ENCODE data around the gene SLC39A12. TPM values are rescaled to one million over a fixed set of nuclear protein-coding genes. Genes with fewer than 3 reads are reported as not detected.

SLC39A12 gene
- total RNA-seq, 1 donor from 2014 or later, result not detected

DNA sequence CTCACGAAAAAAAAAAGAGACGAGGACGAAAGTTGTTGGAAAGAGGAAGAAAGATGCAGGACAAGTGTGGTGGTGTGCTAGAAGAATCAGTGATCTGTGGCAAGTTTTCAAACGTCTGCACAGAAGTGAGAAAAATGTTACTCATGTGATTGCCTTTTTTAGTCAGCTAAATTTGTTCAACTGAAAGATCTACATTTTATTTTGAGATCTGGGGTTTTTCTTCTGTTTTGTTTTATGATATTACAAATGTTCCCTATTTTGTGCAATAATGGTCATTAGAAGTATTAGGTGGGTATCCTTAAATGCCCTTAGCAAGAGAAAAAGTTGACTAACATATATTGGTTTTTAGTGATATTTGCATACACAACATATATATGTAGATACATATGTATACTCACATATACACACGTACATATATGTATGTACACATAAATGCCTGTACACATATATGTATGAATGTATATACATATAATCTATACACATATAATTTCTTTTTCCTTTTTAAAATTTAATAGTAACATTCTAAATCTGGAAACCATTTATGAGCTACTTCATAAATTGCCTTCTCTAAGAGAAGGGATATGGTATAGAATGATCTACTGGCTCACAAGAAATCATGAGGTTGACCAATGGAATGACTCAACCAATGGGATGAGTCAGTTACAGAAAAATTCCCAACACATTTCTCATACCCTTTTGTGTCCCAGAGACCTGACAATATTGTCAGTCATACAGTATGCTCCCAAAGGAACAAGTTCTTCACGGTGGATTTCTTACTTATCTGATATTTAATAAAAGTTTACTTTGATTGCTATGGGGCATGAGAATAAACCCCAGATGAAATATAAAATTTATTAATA, 38.4 kb downstream of the SLC39A12 start:
- Mint-ChIP-seq H3K4me1 (ENCODE audit: low read depth, unreplicated experiment) (peaks cover 15% of the 10 kb centered on the region), H3K27me3 (ENCODE audit: low read depth, unreplicated experiment) (no peaks in the 10 kb centered on the region), H3K36me3 (ENCODE audit: low read depth, unreplicated experiment) (no peaks in the 10 kb centered on the region), H3K27ac (ENCODE audit: unreplicated experiment) (peak overlapping the region; percentile 88), H3K9me3 (ENCODE audit: unreplicated experiment) (peaks cover 3% of the 10 kb centered on the region), H3K4me3 (ENCODE audit: unreplicated experiment) (no peak overlapping the region)
- Histone ChIP-seq H3K4me3 (ENCODE audit: insufficient read depth, low read depth, low read length) (no peak overlapping the region), H3K9me3 (ENCODE audit: insufficient read depth, low read depth, low read length) (no peaks in the 10 kb centered on the region), H3K36me3 (ENCODE audit: insufficient read depth, low read length) (no peaks in the 10 kb centered on the region), H2AFZ (ENCODE audit: low read depth, low read length) (no peak overlapping the region), H3K9ac (ENCODE audit: low read length) (no peak overlapping the region), H3K4me2 (ENCODE audit: low read length) (peak overlapping the region; percentile 7), H3K27me3 (ENCODE audit: insufficient read depth, low read length) (no peaks in the 10 kb centered on the region), H4K20me1 (ENCODE audit: insufficient read depth, low read length) (no peaks in the 10 kb centered on the region), H3K4me1 (ENCODE audit: insufficient read depth, low read length) (peaks cover 8% of the 10 kb centered on the region), H3K79me2 (ENCODE audit: insufficient read depth, low read length) (no peaks in the 10 kb centered on the region), H3K27ac (ENCODE audit: low read depth, low read length) (peak overlapping the region; percentile 39)
- DNase-seq (ENCODE audit: low read depth), result peak; percentile 82
- FAIRE-seq, result peak; percentile 76
- no peak for TF ChIP-seq EZH2 (IDR thresholded peaks at IDR 0.05; ENCODE audit: insufficient read depth, low read length)
- TF ChIP-seq, protein P1, sequence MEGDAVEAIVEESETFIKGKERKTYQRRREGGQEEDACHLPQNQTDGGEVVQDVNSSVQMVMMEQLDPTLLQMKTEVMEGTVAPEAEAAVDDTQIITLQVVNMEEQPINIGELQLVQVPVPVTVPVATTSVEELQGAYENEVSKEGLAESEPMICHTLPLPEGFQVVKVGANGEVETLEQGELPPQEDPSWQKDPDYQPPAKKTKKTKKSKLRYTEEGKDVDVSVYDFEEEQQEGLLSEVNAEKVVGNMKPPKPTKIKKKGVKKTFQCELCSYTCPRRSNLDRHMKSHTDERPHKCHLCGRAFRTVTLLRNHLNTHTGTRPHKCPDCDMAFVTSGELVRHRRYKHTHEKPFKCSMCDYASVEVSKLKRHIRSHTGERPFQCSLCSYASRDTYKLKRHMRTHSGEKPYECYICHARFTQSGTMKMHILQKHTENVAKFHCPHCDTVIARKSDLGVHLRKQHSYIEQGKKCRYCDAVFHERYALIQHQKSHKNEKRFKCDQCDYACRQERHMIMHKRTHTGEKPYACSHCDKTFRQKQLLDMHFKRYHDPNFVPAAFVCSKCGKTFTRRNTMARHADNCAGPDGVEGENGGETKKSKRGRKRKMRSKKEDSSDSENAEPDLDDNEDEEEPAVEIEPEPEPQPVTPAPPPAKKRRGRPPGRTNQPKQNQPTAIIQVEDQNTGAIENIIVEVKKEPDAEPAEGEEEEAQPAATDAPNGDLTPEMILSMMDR (IDR thresholded peaks at IDR 0.05; ENCODE audit: insufficient read depth, low read depth, low read length), result no peak

DNA sequence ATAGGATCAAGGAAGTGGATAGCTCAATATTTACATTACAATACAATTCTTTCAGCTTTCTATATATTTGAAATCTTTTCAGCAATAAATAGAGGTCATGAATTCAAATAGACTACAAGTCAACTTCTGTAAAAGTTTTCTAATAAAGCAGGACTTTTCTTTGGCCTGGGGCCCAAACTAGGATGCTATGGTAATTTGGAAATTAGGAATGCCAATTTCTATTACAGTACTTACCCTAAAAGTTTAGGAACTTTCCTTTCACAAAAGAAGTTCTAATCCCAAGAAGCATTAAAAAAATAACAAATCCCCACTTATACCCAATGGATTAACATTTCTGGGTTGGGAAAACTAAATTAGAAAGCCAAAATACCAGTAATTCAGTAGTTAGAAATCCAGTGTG, 40.5 kb downstream of the SLC39A12 start:
- Histone ChIP-seq H3K9me3 (ENCODE audit: insufficient read depth, low read depth, low read length) (no peaks in the 10 kb centered on the region), H3K27me3 (ENCODE audit: insufficient read depth, low read length) (no peaks in the 10 kb centered on the region), H3K4me1 (ENCODE audit: insufficient read depth, low read length) (peaks cover 8% of the 10 kb centered on the region), H3K79me2 (ENCODE audit: insufficient read depth, low read length) (no peaks in the 10 kb centered on the region), H2AFZ (ENCODE audit: low read depth, low read length) (no peak overlapping the region), H4K20me1 (ENCODE audit: insufficient read depth, low read length) (no peaks in the 10 kb centered on the region), H3K4me3 (ENCODE audit: insufficient read depth, low read depth, low read length) (no peak overlapping the region), H3K36me3 (ENCODE audit: insufficient read depth, low read length) (no peaks in the 10 kb centered on the region), H3K9ac (ENCODE audit: low read length) (no peak overlapping the region), H3K4me2 (ENCODE audit: low read length) (no peak overlapping the region), H3K27ac (ENCODE audit: low read depth, low read length) (no peak overlapping the region)
- no peak for TF ChIP-seq EZH2 (IDR thresholded peaks at IDR 0.05; ENCODE audit: insufficient read depth, low read length)
- TF ChIP-seq, protein P1 (IDR thresholded peaks at IDR 0.05; ENCODE audit: insufficient read depth, low read depth, low read length), result no peak
- no peak for FAIRE-seq
- no peak overlapping the region for H3K27ac Mint-ChIP-seq (ENCODE audit: unreplicated experiment)
- no peak for DNase-seq (ENCODE audit: low read depth)
- no peak overlapping the region for H3K4me3 Mint-ChIP-seq (ENCODE audit: unreplicated experiment)
- peaks cover 3% of the 10 kb centered on the region for H3K9me3 Mint-ChIP-seq (ENCODE audit: unreplicated experiment)
- no peaks in the 10 kb centered on the region for H3K36me3 Mint-ChIP-seq (ENCODE audit: low read depth, unreplicated experiment)
- H3K27me3 Mint-ChIP-seq (ENCODE audit: low read depth, unreplicated experiment), result no peaks in the 10 kb centered on the region
- H3K4me1 Mint-ChIP-seq (ENCODE audit: low read depth, unreplicated experiment), result peaks cover 15% of the 10 kb centered on the region

DNA sequence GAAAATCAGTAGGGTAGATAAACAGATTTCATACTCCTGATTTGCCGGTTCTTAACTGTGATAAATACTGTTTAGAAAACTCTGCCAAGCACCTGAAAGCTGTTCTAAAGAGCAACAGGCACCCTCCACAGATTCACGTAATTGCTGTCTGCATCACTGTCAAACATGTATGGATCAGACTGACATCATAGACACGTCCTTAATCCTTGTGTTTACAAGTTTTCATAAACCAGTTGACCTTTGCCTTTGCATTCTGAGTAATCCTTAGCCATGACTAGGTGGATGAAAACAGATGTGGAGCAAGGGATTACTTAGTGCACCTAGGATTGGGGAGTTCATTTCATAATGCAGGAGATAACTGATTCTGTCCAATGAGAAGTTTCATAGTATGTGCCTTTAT, 41.6 kb downstream of the SLC39A12 start:
- H3K4me3 ChIP-seq (ENCODE audit: insufficient read depth, low read depth, low read length), result no peak overlapping the region
- Mint-ChIP-seq H3K4me3 (ENCODE audit: unreplicated experiment) (no peak overlapping the region), H3K27me3 (ENCODE audit: low read depth, unreplicated experiment) (no peaks in the 10 kb centered on the region), H3K27ac (ENCODE audit: unreplicated experiment) (no peak overlapping the region), H3K4me1 (ENCODE audit: low read depth, unreplicated experiment) (peaks cover 15% of the 10 kb centered on the region), H3K9me3 (ENCODE audit: unreplicated experiment) (peaks cover 3% of the 10 kb centered on the region), H3K36me3 (ENCODE audit: low read depth, unreplicated experiment) (no peaks in the 10 kb centered on the region)
- H3K9me3 ChIP-seq (ENCODE audit: insufficient read depth, low read depth, low read length), result no peaks in the 10 kb centered on the region
- no peaks in the 10 kb centered on the region for H3K27me3 ChIP-seq (ENCODE audit: insufficient read depth, low read length)
- FAIRE-seq (peak; percentile 76), DNase-seq (ENCODE audit: low read depth) (peak; percentile 50)
- no peaks in the 10 kb centered on the region for H4K20me1 ChIP-seq (ENCODE audit: insufficient read depth, low read length)
- TF ChIP-seq EZH2 (IDR thresholded peaks at IDR 0.05; ENCODE audit: insufficient read depth, low read length), result no peak
- TF ChIP-seq, protein P1 (IDR thresholded peaks at IDR 0.05; ENCODE audit: insufficient read depth, low read depth, low read length), result no peak
- H3K36me3 ChIP-seq (ENCODE audit: insufficient read depth, low read length), result no peaks in the 10 kb centered on the region
- H3K79me2 ChIP-seq (ENCODE audit: insufficient read depth, low read length), result no peaks in the 10 kb centered on the region
- no peak overlapping the region for H3K27ac ChIP-seq (ENCODE audit: low read depth, low read length)
- H3K4me1 ChIP-seq (ENCODE audit: insufficient read depth, low read length), result peaks cover 8% of the 10 kb centered on the region
- no peak overlapping the region for H3K4me2 ChIP-seq (ENCODE audit: low read length)
- H2AFZ ChIP-seq (ENCODE audit: low read depth, low read length), result no peak overlapping the region
- H3K9ac ChIP-seq (ENCODE audit: low read length), result no peak overlapping the region
